NB4 (cell line): ENCODE data around the gene NT5C3B.

Experiments used
- CTCF ChIP-seq: IDR thresholded peaks from one replicate; pipeline ENCODE4 v1.5.1; 2012; ENCODE audit warnings: low read depth, low read length
- MAX ChIP-seq: IDR thresholded peaks from 2 replicates; pipeline ENCODE4 v1.6.1; 2011; ENCODE audit warnings: low read depth, low read length
- MYC ChIP-seq: IDR thresholded peaks from 2 replicates; pipeline ENCODE4 v1.6.1; 2011; ENCODE audit warnings: low read depth, low read length
- POLR2A ChIP-seq: IDR thresholded peaks from 2 replicates; pipeline ENCODE4 v1.6.1; 2011; ENCODE audit warnings: mild to moderate bottlenecking; ENCODE audit not compliant: insufficient read length; ENCODE audit errors: extremely low read depth

- no peak for TF ChIP-seq CTCF
- TF ChIP-seq POLR2A = no peak
- no peak for TF ChIP-seq MAX
- no peak for TF ChIP-seq MYC
These were observed 34.1 kb upstream of the NT5C3B start for GRCh38 chr17:41870097-41870496.
